K562 (cell line): ENCODE measurements around the gene RERE. TPM values are rescaled to one million over a fixed set of nuclear protein-coding genes. Genes with fewer than 3 reads are reported as not detected.
A peak's percentile ranks its signal among the peaks of the same experiment; 100 is the strongest.

ENCODE experiments used
- CEBPG ChIP-seq, 3 experiments: fragments of 200-800 bp in 1 of 3; sonication (Bioruptor generic) in 1 of 3; sonication (generic) in 1 of 3; formaldehyde crosslinking in 1 of 3; IDR thresholded peaks in 2 of 3; conservative IDR thresholded peaks in 1 of 3; 2 replicates each; pipeline versions ENCODE4 v1.6.1 to v1.8.0; 2016 to 2022; ENCODE audit warnings: missing compliant biosample characterization in 2 of 3, missing genetic modification characterization in 2 of 3, mild to moderate bottlenecking in 1 of 3, missing genetic modification reagents in 1 of 3
- GTF2E2 ChIP-seq: fragments of 200-800 bp; sonication (Bioruptor generic); IDR thresholded peaks from 2 replicates; pipeline ENCODE4 v1.6.1; 2016; ENCODE audit warnings: missing genetic modification characterization, missing compliant biosample characterization
- SNAPC5 ChIP-seq: fragments of 250-450 bp; sonication (Bioruptor Pico); IDR thresholded peaks from 2 replicates; pipeline ENCODE4 v1.8.0; 2021; ENCODE audit warnings: moderate library complexity, mild to moderate bottlenecking, inconsistent platforms
- SREBF2 ChIP-seq: sonication (generic); formaldehyde crosslinking; IDR thresholded peaks from 2 replicates; pipeline ENCODE4 v1.4.0; 2020; ENCODE audit warnings: mild to moderate bottlenecking, missing genetic modification reagents
- ZBTB40 ChIP-seq, 2 experiments: fragments of 450-650 bp in 1 of 2; sonication (generic) in 1 of 2; formaldehyde crosslinking in 1 of 2; IDR thresholded peaks; 2 replicates each; pipeline versions ENCODE4 v1.7.1 to v1.9.0; 2016 to 2022; ENCODE audit warnings: inconsistent platforms in 1 of 2, mild to moderate bottlenecking in 1 of 2, missing genetic modification reagents in 1 of 2
- ZFP1 ChIP-seq: fragments of 450-650 bp; formaldehyde crosslinking; IDR thresholded peaks from 2 replicates; pipeline ENCODE4 v1.4.0; 2020; ENCODE audit warnings: mild to moderate bottlenecking, mixed read lengths
- polyA plus RNA-seq, 8 experiments: library from polyadenylated mRNA; depleted of rRNA in 4 of 8; stranded (reverse) in 5 of 8; unstranded in 3 of 8; fragments of >200 nt; fragmentation: Nextera tagmentation in 2 of 8; fragmentation: Illumina TruSeq in 1 of 8; extraction: Ambion mirVana in 2 of 8; extraction: Trizol in 1 of 8; gene quantifications; 2 replicates each; pipeline versions ENCODE4 v1.2.1 to v1.2.3, GENCODE V29; 2011 to 2014; ENCODE audit warnings: inconsistent platforms in 1 of 8, missing spikeins in 1 of 8
- total RNA-seq, 7 experiments: library from RNA; depleted of rRNA in 6 of 7; stranded (reverse); fragments of >200 nt in 6 of 7; fragmentation: Illumina TruSeq in 2 of 7; extraction: Trizol in 2 of 7; gene quantifications; 2 replicates each; pipeline versions ENCODE4 v1.2.1 to v1.2.3, GENCODE V29; 2011 to 2021; ENCODE audit warnings: low replicate concordance in 1 of 7
- TF ChIP-seq, protein P1 (sequence below): fragments of 200-400 bp; formaldehyde crosslinking; IDR thresholded peaks from 2 replicates; pipeline ENCODE4 v1.6.1; 2017; ENCODE audit warnings: mild to moderate bottlenecking, low read depth, low read length, moderate library complexity
- TF ChIP-seq, protein P2 (sequence below): fragments of 450-650 bp; IDR thresholded peaks from 2 replicates; pipeline ENCODE4 v1.7.0; 2016; ENCODE audit warnings: borderline replicate concordance

Gene RERE
- total and polyA plus RNA-seq, 9 of the 15 experiments (the other 6 are each of a cell fraction or from before 2014, with no cell fraction given): 3.0 to 51.5 (median 13.4) TPM

DNA sequence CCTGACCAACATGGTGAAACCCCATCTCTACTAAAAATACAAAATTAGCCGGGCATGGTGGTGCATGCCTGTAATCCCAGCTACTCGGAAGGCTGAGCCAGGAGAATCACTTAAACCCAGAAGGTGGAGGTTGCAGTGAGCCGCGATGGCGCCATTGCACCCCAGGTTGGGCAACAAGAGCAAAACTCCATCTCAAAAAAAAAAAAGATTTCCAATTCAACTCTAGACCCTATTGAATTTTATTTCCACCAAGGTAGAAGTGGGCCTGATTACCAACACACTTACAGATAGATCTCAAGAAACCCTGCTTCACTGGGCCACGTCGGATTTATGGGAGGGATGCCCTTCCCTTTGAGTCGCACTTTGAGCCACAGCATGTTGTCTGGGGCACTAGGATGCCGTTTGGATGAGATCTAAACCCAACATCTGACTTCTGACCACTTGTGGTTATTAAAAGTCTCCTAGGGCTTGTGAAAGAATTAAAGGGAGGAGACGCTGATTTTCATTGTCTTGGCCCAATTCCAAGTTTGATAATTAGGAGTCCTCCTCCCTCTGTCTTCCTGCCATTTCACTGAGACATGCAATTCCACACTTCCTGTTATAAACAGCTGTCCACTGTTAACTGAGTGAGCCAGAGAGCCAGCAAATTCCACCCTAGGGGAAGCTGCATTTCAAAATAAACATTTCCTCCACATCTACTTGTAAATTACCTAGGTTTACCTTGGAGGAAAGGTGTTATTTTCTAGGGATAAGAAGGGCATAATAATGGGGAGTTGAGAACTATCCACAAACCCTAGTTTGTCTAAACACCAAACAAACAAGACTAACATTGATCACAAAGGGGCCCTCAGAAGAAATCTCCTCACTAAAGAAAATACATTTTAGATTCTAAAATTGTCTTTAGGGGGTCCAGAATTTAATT is 5.2 kb upstream of the RERE start (continued):
- TF ChIP-seq ZBTB40 (IDR thresholded peaks at IDR 0.05) (0 out of 2 replicates have a peak, but pooled peaks have one; percentile 45), ZBTB40 (CRISPR knock-in tag; IDR thresholded peaks at IDR 0.05) (no peak), CEBPG (CRISPR knock-in tag; IDR thresholded peaks at IDR 0.05) (no peak), CEBPG (tag; conservative IDR thresholded peaks at IDR 0.05 in 1 of 2, IDR thresholded peaks at IDR 0.05 in 1 of 2) (peak; percentile 61 to 67; a peak in 2 of 4 replicates), GTF2E2 (tag) (no peak), SNAPC5 (CRISPR knock-in tag) (no peak), ZFP1 (CRISPR knock-in tag) (no peak), SREBF2 (no peak)
- TF ChIP-seq, protein P1, sequence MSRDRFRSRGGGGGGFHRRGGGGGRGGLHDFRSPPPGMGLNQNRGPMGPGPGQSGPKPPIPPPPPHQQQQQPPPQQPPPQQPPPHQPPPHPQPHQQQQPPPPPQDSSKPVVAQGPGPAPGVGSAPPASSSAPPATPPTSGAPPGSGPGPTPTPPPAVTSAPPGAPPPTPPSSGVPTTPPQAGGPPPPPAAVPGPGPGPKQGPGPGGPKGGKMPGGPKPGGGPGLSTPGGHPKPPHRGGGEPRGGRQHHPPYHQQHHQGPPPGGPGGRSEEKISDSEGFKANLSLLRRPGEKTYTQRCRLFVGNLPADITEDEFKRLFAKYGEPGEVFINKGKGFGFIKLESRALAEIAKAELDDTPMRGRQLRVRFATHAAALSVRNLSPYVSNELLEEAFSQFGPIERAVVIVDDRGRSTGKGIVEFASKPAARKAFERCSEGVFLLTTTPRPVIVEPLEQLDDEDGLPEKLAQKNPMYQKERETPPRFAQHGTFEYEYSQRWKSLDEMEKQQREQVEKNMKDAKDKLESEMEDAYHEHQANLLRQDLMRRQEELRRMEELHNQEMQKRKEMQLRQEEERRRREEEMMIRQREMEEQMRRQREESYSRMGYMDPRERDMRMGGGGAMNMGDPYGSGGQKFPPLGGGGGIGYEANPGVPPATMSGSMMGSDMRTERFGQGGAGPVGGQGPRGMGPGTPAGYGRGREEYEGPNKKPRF: no peak
- TF ChIP-seq, protein P2, sequence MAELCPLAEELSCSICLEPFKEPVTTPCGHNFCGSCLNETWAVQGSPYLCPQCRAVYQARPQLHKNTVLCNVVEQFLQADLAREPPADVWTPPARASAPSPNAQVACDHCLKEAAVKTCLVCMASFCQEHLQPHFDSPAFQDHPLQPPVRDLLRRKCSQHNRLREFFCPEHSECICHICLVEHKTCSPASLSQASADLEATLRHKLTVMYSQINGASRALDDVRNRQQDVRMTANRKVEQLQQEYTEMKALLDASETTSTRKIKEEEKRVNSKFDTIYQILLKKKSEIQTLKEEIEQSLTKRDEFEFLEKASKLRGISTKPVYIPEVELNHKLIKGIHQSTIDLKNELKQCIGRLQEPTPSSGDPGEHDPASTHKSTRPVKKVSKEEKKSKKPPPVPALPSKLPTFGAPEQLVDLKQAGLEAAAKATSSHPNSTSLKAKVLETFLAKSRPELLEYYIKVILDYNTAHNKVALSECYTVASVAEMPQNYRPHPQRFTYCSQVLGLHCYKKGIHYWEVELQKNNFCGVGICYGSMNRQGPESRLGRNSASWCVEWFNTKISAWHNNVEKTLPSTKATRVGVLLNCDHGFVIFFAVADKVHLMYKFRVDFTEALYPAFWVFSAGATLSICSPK: no peak
